H1 (cell line): ENCODE measurements around the gene GALNT15. TPM values are rescaled to one million over a fixed set of nuclear protein-coding genes. Genes with fewer than 3 reads are reported as not detected.

Experiments
- CBX8 ChIP-seq: fragments of 300-800, 300-1000 bp; sonication (generic); IDR thresholded peaks from 2 replicates; pipeline ENCODE4 v1.7.1; 2016; ENCODE audit warnings: low read depth, low read length, borderline replicate concordance
- SIN3A ChIP-seq, 2 experiments: IDR thresholded peaks in 1 of 2; conservative IDR thresholded peaks in 1 of 2; 2 replicates each; pipeline ENCODE4 v1.6.1; 2011 to 2012; ENCODE audit warnings: low read length in 2 of 2, improper control_type of control experiment in 1 of 2, low read depth in 1 of 2, mild to moderate bottlenecking in 1 of 2
- TEAD4 ChIP-seq: IDR thresholded peaks from 2 replicates; pipeline ENCODE4 v1.6.1; 2012; ENCODE audit warnings: low read depth, low read length, inconsistent platforms, mixed read lengths
- polyA plus RNA-seq, 7 experiments: library from polyadenylated mRNA; depleted of rRNA in 3 of 7; stranded (reverse) in 5 of 7; unstranded in 2 of 7; fragments of >200 nt in 5 of 7; fragments of 200-250 nt in 2 of 7; gene quantifications; 1 replicate in 5 of 7; 2 replicates in 1 of 7; 4 replicates in 1 of 7; pipeline versions ENCODE4 v1.2.1 to v1.2.3, GENCODE V29; 2011 to 2013; ENCODE audit warnings: missing spikeins in 2 of 7, mixed read lengths in 2 of 7
- total RNA-seq: library from RNA; stranded (reverse); fragmentation: NEBNext Ultra II Directional; extraction: Animal tissue kit (Norgen Biotek cat#: 25700); gene quantifications from 2 replicates; pipeline ENCODE4 v1.2.1, GENCODE V29; 2021

Gene GALNT15
- total and polyA plus RNA-seq, 2 of the 8 experiments (the other 6 are each of a cell fraction or from before 2014, with no cell fraction given): 0.02 TPM; not detected in 1

GRCh38 chr3:16229681-16230080 is 55.2 kb downstream of the GALNT15 start (continued):
- no peak for TF ChIP-seq SIN3A (conservative IDR thresholded peaks at IDR 0.05 in 1 of 2, IDR thresholded peaks at IDR 0.05 in 1 of 2; ENCODE audit: low read depth in 1 of 2, low read length in 2 of 2)
- TF ChIP-seq TEAD4: no peak
- TF ChIP-seq CBX8: no peak
